ENCODE results near the gene CRTC1. TPM values are rescaled to one million over a fixed set of nuclear protein-coding genes. Genes with fewer than 3 reads are reported as not detected.

The CRTC1 gene
- polyA plus RNA-seq, 2 of the 4 experiments (the other 2 are of a cell fraction) = 0.87 to 4.0 TPM

DNA sequence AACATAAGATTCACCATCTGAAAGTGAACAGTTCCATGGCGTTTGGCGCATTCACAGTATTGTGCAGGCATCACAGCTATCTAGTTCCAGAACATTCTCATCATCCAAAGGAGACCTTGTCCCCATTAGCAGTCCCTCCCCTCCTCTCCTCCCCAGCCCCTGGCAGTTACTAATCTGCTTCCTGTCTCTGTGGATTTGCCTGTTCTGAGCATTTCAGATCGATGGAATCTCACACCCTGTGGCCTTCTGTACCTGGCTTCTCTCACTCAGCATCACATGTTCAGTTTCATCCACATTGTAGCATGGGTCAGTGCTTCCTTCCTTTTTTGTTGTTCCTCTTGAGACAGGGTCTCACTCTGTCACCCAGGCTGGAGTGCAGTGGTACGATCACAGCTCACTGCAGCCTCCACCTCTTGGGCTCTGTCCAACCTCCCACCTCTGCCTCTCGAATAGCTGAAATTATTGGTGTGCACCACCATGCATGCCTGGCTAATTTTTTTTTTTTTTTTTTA lies 34.6 kb downstream of the CRTC1 start:
- no peak overlapping the region for H3K4me3 ChIP-seq
- ChIA-PET POLR2A (no interaction called here), CTCF (interaction anchor here (0.6 kb wide), 1 partner anchor 166 kb away, joined by 5 read pairs; no protein-coding TSS in a partner anchor)
- no peak for ATAC-seq
- no peak for FAIRE-seq
- no peaks in the 10 kb centered on the region for H3K9me3 ChIP-seq
- H3K4me1 ChIP-seq = no peaks in the 10 kb centered on the region
- 80% methylated on average over 5 of the region's 5 CpGs for WGBS (ENCODE audit: missing lambda C conversion rate)
- DNase-seq (ENCODE audit: low read depth in 1 of 2, low spot score in 1 of 2) = no peak
- H3K4me2 ChIP-seq = no peak overlapping the region
- TF ChIP-seq MAZ (IDR thresholded peaks at IDR 0.05; ENCODE audit: borderline replicate concordance, low read depth, low read length) (no peak), HEYL (CRISPR knock-in tag; IDR thresholded peaks at IDR 0.05) (no peak), NFE2L2 (conservative IDR thresholded peaks at IDR 0.05; ENCODE audit: low read length) (no peak), FOSB (CRISPR knock-in tag; IDR thresholded peaks at IDR 0.05) (no peak), HES2 (IDR thresholded peaks at IDR 0.05) (no peak), ZNF302 (CRISPR knock-in tag; IDR thresholded peaks at IDR 0.05) (no peak), SREBF2 (IDR thresholded peaks at IDR 0.05) (no peak), MYC (IDR thresholded peaks at IDR 0.05; ENCODE audit: borderline replicate concordance, low read length) (no peak), EHF (CRISPR knock-in tag; IDR thresholded peaks at IDR 0.05) (no peak)
- no peak overlapping the region for H3K27ac ChIP-seq

- no peaks in the 10 kb centered on the region for H3K9me3 ChIP-seq
- no peak overlapping the region for H3K27ac ChIP-seq
- FAIRE-seq (no peak), ATAC-seq (no peak), DNase-seq (ENCODE audit: low read depth in 1 of 2, low spot score in 1 of 2) (no peak)
- ChIA-PET POLR2A (no interaction called here), CTCF (interaction anchor here (1.5 kb wide), 1 partner anchor 20 kb away, joined by 3 read pairs; no protein-coding TSS in a partner anchor)
- H3K4me1 ChIP-seq = no peaks in the 10 kb centered on the region
- H3K4me2 ChIP-seq = no peak overlapping the region
- H3K4me3 ChIP-seq = no peak overlapping the region
- 90% methylated on average over 13 of the region's 16 CpGs for WGBS (ENCODE audit: missing lambda C conversion rate)
- TF ChIP-seq HOXB13 (CRISPR knock-in tag; IDR thresholded peaks at IDR 0.05; ENCODE audit: low read depth) = no peak
- no peak for TF ChIP-seq GATA3 (IDR thresholded peaks at IDR 0.05; ENCODE audit: borderline replicate concordance)
- no peak for TF ChIP-seq ZSCAN20 (CRISPR knock-in tag; IDR thresholded peaks at IDR 0.05)
- no peak for TF ChIP-seq MAFK (IDR thresholded peaks at IDR 0.05; ENCODE audit: partially characterized antibody)
Measured at GRCh38 chr19:18718846-18719458, 35.5 kb downstream of the CRTC1 start.

DNA sequence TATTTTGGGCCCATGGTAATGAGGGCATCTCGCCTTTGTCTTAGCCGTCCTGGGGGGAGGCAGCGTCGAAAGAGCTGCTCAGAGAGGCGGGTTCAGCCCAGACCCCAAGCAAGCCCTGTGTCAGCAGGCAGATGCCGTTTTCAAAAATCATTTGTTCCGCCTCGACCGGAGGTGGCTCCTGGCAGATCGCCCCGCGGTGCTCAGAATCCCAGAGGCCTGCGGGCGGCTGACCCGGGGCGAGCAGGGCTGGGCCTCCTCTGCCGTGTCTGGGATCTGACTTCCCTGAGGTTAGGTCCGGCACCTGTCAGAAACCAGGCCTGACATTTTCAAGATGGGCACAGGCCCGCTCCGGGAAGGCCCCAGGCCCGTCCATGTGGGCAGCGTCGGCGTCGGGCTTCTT lies 36.1 kb downstream of the CRTC1 start:
- CTCF ChIA-PET = interaction anchor here (0.5 to 1.5 kb wide), 2 partner anchors 19 to 165 kb away, joined by 3 read pairs; no protein-coding TSS in a partner anchor
- no peak for ATAC-seq
- WGBS (ENCODE audit: missing lambda C conversion rate) = 88% methylated on average over 16 of the region's 25 CpGs
- FAIRE-seq = no peak
- H3K9me3 ChIP-seq = no peaks in the 10 kb centered on the region
- no peaks in the 10 kb centered on the region for H3K4me1 ChIP-seq
- H3K4me2 ChIP-seq = no peak overlapping the region
- POLR2A ChIA-PET = no interaction called here
- no peak overlapping the region for H3K4me3 ChIP-seq
- no peak for TF ChIP-seq SMC3 (IDR thresholded peaks at IDR 0.05)
- TF ChIP-seq FOSL2 (IDR thresholded peaks at IDR 0.05) = no peak
- TF ChIP-seq FOSL2 (CRISPR knock-in tag; IDR thresholded peaks at IDR 0.05) = no peak
- TF ChIP-seq, protein P1, sequence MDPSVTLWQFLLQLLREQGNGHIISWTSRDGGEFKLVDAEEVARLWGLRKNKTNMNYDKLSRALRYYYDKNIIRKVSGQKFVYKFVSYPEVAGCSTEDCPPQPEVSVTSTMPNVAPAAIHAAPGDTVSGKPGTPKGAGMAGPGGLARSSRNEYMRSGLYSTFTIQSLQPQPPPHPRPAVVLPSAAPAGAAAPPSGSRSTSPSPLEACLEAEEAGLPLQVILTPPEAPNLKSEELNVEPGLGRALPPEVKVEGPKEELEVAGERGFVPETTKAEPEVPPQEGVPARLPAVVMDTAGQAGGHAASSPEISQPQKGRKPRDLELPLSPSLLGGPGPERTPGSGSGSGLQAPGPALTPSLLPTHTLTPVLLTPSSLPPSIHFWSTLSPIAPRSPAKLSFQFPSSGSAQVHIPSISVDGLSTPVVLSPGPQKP (IDR thresholded peaks at IDR 0.05; ENCODE audit: low read depth, low read length) = no peak
- TF ChIP-seq USF2 (IDR thresholded peaks at IDR 0.05) = no peak
- TF ChIP-seq MAZ (IDR thresholded peaks at IDR 0.05; ENCODE audit: borderline replicate concordance, low read depth, low read length) = no peak
- no peak for TF ChIP-seq MAX (IDR thresholded peaks at IDR 0.05)
- TF ChIP-seq, protein P2, sequence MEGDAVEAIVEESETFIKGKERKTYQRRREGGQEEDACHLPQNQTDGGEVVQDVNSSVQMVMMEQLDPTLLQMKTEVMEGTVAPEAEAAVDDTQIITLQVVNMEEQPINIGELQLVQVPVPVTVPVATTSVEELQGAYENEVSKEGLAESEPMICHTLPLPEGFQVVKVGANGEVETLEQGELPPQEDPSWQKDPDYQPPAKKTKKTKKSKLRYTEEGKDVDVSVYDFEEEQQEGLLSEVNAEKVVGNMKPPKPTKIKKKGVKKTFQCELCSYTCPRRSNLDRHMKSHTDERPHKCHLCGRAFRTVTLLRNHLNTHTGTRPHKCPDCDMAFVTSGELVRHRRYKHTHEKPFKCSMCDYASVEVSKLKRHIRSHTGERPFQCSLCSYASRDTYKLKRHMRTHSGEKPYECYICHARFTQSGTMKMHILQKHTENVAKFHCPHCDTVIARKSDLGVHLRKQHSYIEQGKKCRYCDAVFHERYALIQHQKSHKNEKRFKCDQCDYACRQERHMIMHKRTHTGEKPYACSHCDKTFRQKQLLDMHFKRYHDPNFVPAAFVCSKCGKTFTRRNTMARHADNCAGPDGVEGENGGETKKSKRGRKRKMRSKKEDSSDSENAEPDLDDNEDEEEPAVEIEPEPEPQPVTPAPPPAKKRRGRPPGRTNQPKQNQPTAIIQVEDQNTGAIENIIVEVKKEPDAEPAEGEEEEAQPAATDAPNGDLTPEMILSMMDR (IDR thresholded peaks at IDR 0.05) = no peak
- TF ChIP-seq EHF (CRISPR knock-in tag; IDR thresholded peaks at IDR 0.05) = no peak
- no peak for DNase-seq (ENCODE audit: low read depth in 1 of 2, low spot score in 1 of 2)
- H3K27ac ChIP-seq = no peak overlapping the region

Data from A549 (cell line).